H1 (cell line): ENCODE data around the gene POLE.

Experiments used
- E2F6 ChIP-seq: IDR thresholded peaks from 2 replicates; pipeline ENCODE4 v1.6.1; 2012; ENCODE audit warnings: inconsistent platforms
- EZH2 ChIP-seq: fragments of 200-600 bp; sonication (generic); IDR thresholded peaks from 2 replicates; pipeline ENCODE4 v1.7.1; 2012; ENCODE audit warnings: low read depth, mild to moderate bottlenecking, moderate library complexity, low read length, inconsistent platforms; ENCODE audit not compliant: severe bottlenecking
- MAFK ChIP-seq: IDR thresholded peaks from 2 replicates; pipeline ENCODE4 v1.6.1; 2012; ENCODE audit warnings: low read depth, mild to moderate bottlenecking, improper control_type of control experiment, low read length
- PHF8 ChIP-seq: fragments of 200-600 bp; sonication (generic); conservative IDR thresholded peaks from 2 replicates; pipeline ENCODE4 v1.7.1; 2012; ENCODE audit warnings: low read depth, mild to moderate bottlenecking, inconsistent platforms, low read length, moderate library complexity
- POLR2AphosphoS5 ChIP-seq: IDR thresholded peaks from 2 replicates; pipeline ENCODE4 v1.6.1; 2011; ENCODE audit warnings: low read depth, low read length
- RNF2 ChIP-seq: fragments of 200-900, 300-1000 bp; sonication (generic); IDR thresholded peaks from 2 replicates; pipeline ENCODE4 v1.7.1; 2016; ENCODE audit warnings: borderline replicate concordance, low read depth, mild to moderate bottlenecking, antibody characterized with exemption, low read length; ENCODE audit not compliant: poor library complexity, severe bottlenecking; ENCODE audit errors: missing control alignments
- SP1 ChIP-seq: IDR thresholded peaks from 2 replicates; pipeline ENCODE4 v1.6.1; 2011; ENCODE audit warnings: low read depth, low read length
- TAF1 ChIP-seq: IDR thresholded peaks from 2 replicates; pipeline ENCODE4 v1.6.1; 2011; ENCODE audit warnings: mild to moderate bottlenecking, low read depth, low read length
- TCF12 ChIP-seq: IDR thresholded peaks from 2 replicates; pipeline ENCODE4 v1.6.1; 2011; ENCODE audit warnings: low read depth, mild to moderate bottlenecking, low read length
- YY1 ChIP-seq: IDR thresholded peaks from 2 replicates; pipeline ENCODE4 v1.6.1; 2011; ENCODE audit warnings: low read depth, mild to moderate bottlenecking, low read length
- ZNF274 ChIP-seq: IDR thresholded peaks from 2 replicates; pipeline ENCODE4 v1.7.0; 2012; ENCODE audit warnings: low read length, borderline replicate concordance; ENCODE audit errors: extremely low read depth
- TF ChIP-seq, protein P1 (sequence below), 3 experiments: IDR thresholded peaks; 1 replicate in 2 of 3; 2 replicates in 1 of 3; pipeline versions ENCODE4 v1.5.1 to v1.6.1; 2011; ENCODE audit warnings: low read length in 3 of 3, mild to moderate bottlenecking in 3 of 3, inconsistent platforms in 2 of 3, low read depth in 1 of 3, moderate library complexity in 1 of 3; ENCODE audit not compliant: insufficient read depth in 1 of 3; ENCODE audit errors: control extremely low read depth in 1 of 3
- TF ChIP-seq, protein P2 (sequence below): IDR thresholded peaks from 2 replicates; pipeline ENCODE4 v1.6.1; 2012; ENCODE audit warnings: low read length, inconsistent platforms

DNA sequence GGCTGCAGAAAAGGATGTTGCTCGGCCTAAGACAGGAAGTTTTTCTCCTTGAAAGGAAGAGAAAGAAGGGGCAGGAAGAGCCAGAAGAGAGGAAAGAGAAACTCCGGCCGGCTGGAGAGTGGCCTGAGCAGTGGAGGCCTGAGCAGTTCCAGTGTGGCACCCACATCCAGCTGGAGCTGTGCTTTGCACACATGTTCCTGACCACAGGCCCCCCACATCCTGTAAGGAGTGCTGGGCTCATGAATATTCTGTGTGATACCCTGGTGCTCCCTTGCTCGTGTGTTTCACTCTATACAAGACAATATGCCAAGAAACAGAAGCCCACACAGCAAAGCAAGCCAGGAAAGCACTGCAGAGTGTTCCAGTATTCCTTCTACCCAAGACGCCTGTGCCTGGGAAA is 27.1 kb downstream of the POLE start:
- TF ChIP-seq, protein P1, sequence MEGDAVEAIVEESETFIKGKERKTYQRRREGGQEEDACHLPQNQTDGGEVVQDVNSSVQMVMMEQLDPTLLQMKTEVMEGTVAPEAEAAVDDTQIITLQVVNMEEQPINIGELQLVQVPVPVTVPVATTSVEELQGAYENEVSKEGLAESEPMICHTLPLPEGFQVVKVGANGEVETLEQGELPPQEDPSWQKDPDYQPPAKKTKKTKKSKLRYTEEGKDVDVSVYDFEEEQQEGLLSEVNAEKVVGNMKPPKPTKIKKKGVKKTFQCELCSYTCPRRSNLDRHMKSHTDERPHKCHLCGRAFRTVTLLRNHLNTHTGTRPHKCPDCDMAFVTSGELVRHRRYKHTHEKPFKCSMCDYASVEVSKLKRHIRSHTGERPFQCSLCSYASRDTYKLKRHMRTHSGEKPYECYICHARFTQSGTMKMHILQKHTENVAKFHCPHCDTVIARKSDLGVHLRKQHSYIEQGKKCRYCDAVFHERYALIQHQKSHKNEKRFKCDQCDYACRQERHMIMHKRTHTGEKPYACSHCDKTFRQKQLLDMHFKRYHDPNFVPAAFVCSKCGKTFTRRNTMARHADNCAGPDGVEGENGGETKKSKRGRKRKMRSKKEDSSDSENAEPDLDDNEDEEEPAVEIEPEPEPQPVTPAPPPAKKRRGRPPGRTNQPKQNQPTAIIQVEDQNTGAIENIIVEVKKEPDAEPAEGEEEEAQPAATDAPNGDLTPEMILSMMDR (IDR thresholded peaks at IDR 0.05; ENCODE audit: control extremely low read depth in 1 of 3, insufficient read depth in 1 of 3, low read depth in 1 of 3, low read length in 3 of 3): no peak
- no peak for TF ChIP-seq SP1
- TF ChIP-seq RNF2: no peak
- no peak for TF ChIP-seq E2F6
- TF ChIP-seq MAFK: no peak
- TF ChIP-seq POLR2AphosphoS5: no peak
- no peak for TF ChIP-seq PHF8
- TF ChIP-seq YY1: no peak
- TF ChIP-seq EZH2: no peak
- TF ChIP-seq ZNF274: no peak
- TF ChIP-seq, protein P2, sequence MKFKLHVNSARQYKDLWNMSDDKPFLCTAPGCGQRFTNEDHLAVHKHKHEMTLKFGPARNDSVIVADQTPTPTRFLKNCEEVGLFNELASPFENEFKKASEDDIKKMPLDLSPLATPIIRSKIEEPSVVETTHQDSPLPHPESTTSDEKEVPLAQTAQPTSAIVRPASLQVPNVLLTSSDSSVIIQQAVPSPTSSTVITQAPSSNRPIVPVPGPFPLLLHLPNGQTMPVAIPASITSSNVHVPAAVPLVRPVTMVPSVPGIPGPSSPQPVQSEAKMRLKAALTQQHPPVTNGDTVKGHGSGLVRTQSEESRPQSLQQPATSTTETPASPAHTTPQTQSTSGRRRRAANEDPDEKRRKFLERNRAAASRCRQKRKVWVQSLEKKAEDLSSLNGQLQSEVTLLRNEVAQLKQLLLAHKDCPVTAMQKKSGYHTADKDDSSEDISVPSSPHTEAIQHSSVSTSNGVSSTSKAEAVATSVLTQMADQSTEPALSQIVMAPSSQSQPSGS: no peak
- TF ChIP-seq TAF1: no peak
- no peak for TF ChIP-seq TCF12
